PC-9 (cell line): ENCODE measurements around the gene TMC2. TPM values are rescaled to one million over a fixed set of nuclear protein-coding genes. Genes with fewer than 3 reads are reported as not detected.

Experiments
- BruUV-seq: library from RNA; stranded (reverse); fragments of 400-500 nt; replicated peaks from 2 replicates; lab custom pipeline; 2021; lab: Mats Ljungman, UMichigan
- CTCF ChIA-PET: fragments of 300-600 bp; sonication (Branson Sonifier 250); formaldehyde crosslinking; loops from one replicate; lab custom pipeline; 2022; ENCODE audit warnings: antibody characterized with exemption; lab: Charles Lee
- POLR2A ChIA-PET: fragments of 300-600 bp; sonication (Branson Sonifier 250); formaldehyde crosslinking; loops from one replicate; lab custom pipeline; 2022; ENCODE audit warnings: antibody characterized with exemption; ENCODE audit not compliant: unreplicated experiment; lab: Charles Lee
- DNase-seq, 2 experiments: peaks; one replicate each; pipeline versions ENCODE4 v3.0.0 to v3.0.0-alpha.2; 2015 to 2022; ENCODE audit warnings: mixed read lengths in 1 of 2
- H2AFZ ChIP-seq: fragments of 200-600 bp; sonication (generic); 2 replicates; pipeline ENCODE4 v1.8.1; 2017; ENCODE audit warnings: antibody characterized with exemption
- H3F3A ChIP-seq: fragments of 200-600 bp; sonication (generic); 2 replicates; pipeline ENCODE4 v1.8.1; 2017; ENCODE audit warnings: antibody characterized with exemption, mild to moderate bottlenecking, low read depth; ENCODE audit not compliant: insufficient read depth
- H3K27ac ChIP-seq: fragments of 200-600 bp; sonication (generic); 2 replicates; pipeline ENCODE4 v1.6.1; 2016; ENCODE audit warnings: mixed run types
- H3K27me3 ChIP-seq: fragments of 200-600 bp; sonication (generic); 2 replicates; pipeline ENCODE4 v1.6.1; 2016; ENCODE audit warnings: low read depth, mixed run types; ENCODE audit not compliant: insufficient read depth
- H3K36me3 ChIP-seq: fragments of 200-600 bp; sonication (generic); 2 replicates; pipeline ENCODE4 v1.6.1; 2016; ENCODE audit warnings: low read depth, mixed run types
- H3K4me1 ChIP-seq: fragments of 200-600 bp; sonication (generic); replicated peaks from 2 replicates; pipeline ENCODE4 v1.6.1; 2016; ENCODE audit warnings: mixed run types; ENCODE audit not compliant: insufficient read depth
- H3K4me2 ChIP-seq: fragments of 200-600 bp; sonication (generic); 2 replicates; pipeline ENCODE4 v1.6.1; 2017; ENCODE audit warnings: mixed run types
- H3K4me3 ChIP-seq: fragments of 200-600 bp; sonication (generic); 2 replicates; pipeline ENCODE4 v1.6.1; 2016; ENCODE audit warnings: mixed run types
- H3K79me2 ChIP-seq: fragments of 200-600 bp; sonication (generic); 2 replicates; pipeline ENCODE4 v1.6.1; 2017; ENCODE audit warnings: low read depth, mixed run types
- H3K9me2 ChIP-seq: fragments of 200-600 bp; sonication (generic); 2 replicates; pipeline ENCODE4 v1.8.1; 2017; ENCODE audit warnings: mild to moderate bottlenecking; ENCODE audit not compliant: insufficient read depth
- H3K9me3 ChIP-seq: fragments of 200-600 bp; sonication (generic); 2 replicates; pipeline ENCODE4 v1.8.1; 2016; ENCODE audit warnings: low read depth; ENCODE audit not compliant: insufficient read depth
- H4K20me1 ChIP-seq: fragments of 200-600 bp; sonication (generic); 2 replicates; pipeline ENCODE4 v1.8.1; 2017; ENCODE audit not compliant: insufficient read depth
- CTCF ChIP-seq: fragments of 200-600 bp; sonication (generic); conservative IDR thresholded peaks from 2 replicates; pipeline ENCODE4 v1.6.1; 2017; ENCODE audit warnings: mixed run types, antibody characterized with exemption, mild to moderate bottlenecking, moderate library complexity
- EZH2 ChIP-seq: fragments of 200-600 bp; sonication (generic); IDR thresholded peaks from 2 replicates; pipeline ENCODE4 v1.8.0; 2017; ENCODE audit warnings: antibody characterized with exemption, low read depth
- intact Hi-C: fragments of 100-400 bp; cut with micrococcal nuclease; formaldehyde crosslinking; loops from one replicate; pipeline ENCODE4 v1.10.0; 2022; ENCODE audit not compliant: unreplicated experiment
- total RNA-seq: library from RNA; stranded (reverse); gene quantifications from 2 replicates; pipeline ENCODE4 v1.2.3, GENCODE V29; 2021

TMC2 gene
- total RNA-seq, 1 experiment from 2014 or later = not detected

GRCh38 chr20:2652724-2653555 is 116.6 kb downstream of the TMC2 start:
- Histone ChIP-seq H3K27me3 (no peaks in the 10 kb centered on the region), H3K9me3 (no peaks in the 10 kb centered on the region), H3K4me2 (peak overlapping the region; percentile 99), H3F3A (peaks cover 62% of the 10 kb centered on the region), H3K4me1 (peaks cover 22% of the 10 kb centered on the region), H3K79me2 (peaks cover 66% of the 10 kb centered on the region), H3K27ac (peak overlapping the region; percentile 36), H4K20me1 (peaks cover 50% of the 10 kb centered on the region), H3K36me3 (peaks cover 48% of the 10 kb centered on the region), H2AFZ (peak overlapping the region; percentile 81), H3K9me2 (no peaks in the 10 kb centered on the region), H3K4me3 (peak overlapping the region; percentile 94)
- BruUV-seq = TSS peak; percentile 44
- POLR2A ChIA-PET = interaction anchor here (0.5 to 2.1 kb wide), 6 partner anchors 11 to 290 kb away, joined by 4 to 28 read pairs (median 7); partner anchors contain the start of genes IDH3B and SNRPB
- intact Hi-C loops = no loop called here
- no peak for DNase-seq
- TF ChIP-seq EZH2 = no peak
- CTCF ChIA-PET = no interaction called here

- H3K4me3 ChIP-seq = peak overlapping the region; percentile 94
- BruUV-seq = no TSS peak
- CTCF ChIA-PET = no interaction called here
- H3K4me1 ChIP-seq = peaks cover 22% of the 10 kb centered on the region
- POLR2A ChIA-PET = interaction anchor here (1.1 kb wide), 1 partner anchor 10 kb away, joined by 5 read pairs; the partner anchor contains the start of gene IDH3B
- H3K27ac ChIP-seq = peak overlapping the region; percentile 36
- H4K20me1 ChIP-seq = peaks cover 52% of the 10 kb centered on the region
- H3K36me3 ChIP-seq = peaks cover 49% of the 10 kb centered on the region
- no peaks in the 10 kb centered on the region for H3K9me3 ChIP-seq
- TF ChIP-seq EZH2 (no peak), CTCF (no peak)
- peak overlapping the region; percentile 99 for H3K4me2 ChIP-seq
- no peaks in the 10 kb centered on the region for H3K27me3 ChIP-seq
- H3F3A ChIP-seq = peaks cover 65% of the 10 kb centered on the region
- H3K79me2 ChIP-seq = peaks cover 66% of the 10 kb centered on the region
- DNase-seq = no peak
- H3K9me2 ChIP-seq = no peaks in the 10 kb centered on the region
- H2AFZ ChIP-seq = no peak overlapping the region
- intact Hi-C loops = no loop called here
These were observed 117.4 kb downstream of the TMC2 start for GRCh38 chr20:2653556-2654383.

GRCh38 chr20:2654384-2654822 is 118.0 kb downstream of the TMC2 start:
- H3K27me3 ChIP-seq = no peaks in the 10 kb centered on the region
- peaks cover 71% of the 10 kb centered on the region for H3F3A ChIP-seq
- H3K79me2 ChIP-seq = peaks cover 66% of the 10 kb centered on the region
- peak overlapping the region; percentile 94 for H3K4me3 ChIP-seq
- no peaks in the 10 kb centered on the region for H3K9me3 ChIP-seq
- no peak for DNase-seq
- H3K4me2 ChIP-seq = peak overlapping the region; percentile 99
- peaks cover 52% of the 10 kb centered on the region for H4K20me1 ChIP-seq
- H3K36me3 ChIP-seq = peaks cover 49% of the 10 kb centered on the region
- ChIA-PET POLR2A (no interaction called here), CTCF (no interaction called here)
- H2AFZ ChIP-seq = no peak overlapping the region
- intact Hi-C loops = no loop called here
- H3K4me1 ChIP-seq = peaks cover 22% of the 10 kb centered on the region
- no peaks in the 10 kb centered on the region for H3K9me2 ChIP-seq
- TF ChIP-seq CTCF = no peak
- TF ChIP-seq EZH2 = no peak
- H3K27ac ChIP-seq = peak overlapping the region; percentile 21; the same call in 1 of the 2 replicates
- no TSS peak for BruUV-seq
